ENCODE measurements around the gene KLF17. TPM values are rescaled to one million over a fixed set of nuclear protein-coding genes. Genes with fewer than 3 reads are reported as not detected.

Gene KLF17
- total and polyA plus RNA-seq, 2 donors (not counting 1 experiment from before 2014, with no cell fraction given), result not detected

GRCh38 chr1:44094047-44094446 is 24.6 kb upstream of the KLF17 start:
- H3K9me3 Mint-ChIP-seq (ENCODE audit: insufficient read depth), result no peaks in the 10 kb centered on the region
- H3K4me1 Mint-ChIP-seq, result no peaks in the 10 kb centered on the region
- no peak overlapping the region for H3K4me3 Mint-ChIP-seq
- no peaks in the 10 kb centered on the region for H3K36me3 ChIP-seq (replicated peaks in 1 of 2; ENCODE audit: control extremely low read depth in 1 of 2, control insufficient read depth in 1 of 2, extremely low read depth in 1 of 2, insufficient read depth in 2 of 2, low read length in 1 of 2)
- peaks cover 11% of the 10 kb centered on the region for H3K27me3 Mint-ChIP-seq
- WGBS (ENCODE audit: insufficient coverage), result no CpG with 5 or more reads among the region's 2 CpGs
- CTCF ChIA-PET, result no interaction called here
- no peaks in the 10 kb centered on the region for H3K79me2 ChIP-seq (ENCODE audit: control insufficient read depth, insufficient read depth, low read length)
- ATAC-seq (ENCODE audit: low read depth) (no peak), DNase-seq (no peak)
- H3K4me3 ChIP-seq (ENCODE audit: control extremely low read depth in 1 of 5, extremely low read depth in 1 of 5, insufficient read depth in 1 of 5, low read depth in 2 of 5, low read length in 4 of 5), result no peak overlapping the region
- intact Hi-C loops (cut with micrococcal nuclease), result no loop called here
- H3K27ac ChIP-seq (ENCODE audit: low read length in 2 of 2), result no peak overlapping the region
- POLR2A ChIA-PET, result no interaction called here
- no peaks in the 10 kb centered on the region for H4K20me1 ChIP-seq (ENCODE audit: control insufficient read depth, insufficient read depth, low read length, poor library complexity, severe bottlenecking)
- H3K4me1 ChIP-seq (ENCODE audit: control insufficient read depth in 2 of 2, insufficient read depth in 2 of 2, low read length in 2 of 2), result no peaks in the 10 kb centered on the region
- H3K4me2 ChIP-seq (replicated peaks; ENCODE audit: low read depth, low read length, poor library complexity, severe bottlenecking), result no peak overlapping the region
- no peak overlapping the region for H3K9ac ChIP-seq (ENCODE audit: low read length)
- TF ChIP-seq CTCF (IDR thresholded peaks at IDR 0.05) (no peak), EZH2 (IDR thresholded peaks at IDR 0.05; ENCODE audit: borderline replicate concordance, insufficient read depth, low read depth, low read length, poor library complexity, severe bottlenecking) (no peak)
- H3K27ac Mint-ChIP-seq, result no peak overlapping the region
- no peak overlapping the region for H2AFZ ChIP-seq (ENCODE audit: insufficient read depth, low read depth, low read length, poor library complexity, severe bottlenecking)
- no peaks in the 10 kb centered on the region for H3K27me3 ChIP-seq (replicated peaks in 1 of 4; ENCODE audit: control extremely low read depth in 1 of 4, control insufficient read depth in 3 of 4, insufficient read depth in 4 of 4, low read length in 3 of 4)
- H3K9me3 ChIP-seq (ENCODE audit: control extremely low read depth in 1 of 3, control insufficient read depth in 2 of 3, insufficient read depth in 1 of 3, low read length in 2 of 3), result no peaks in the 10 kb centered on the region

- no peak overlapping the region for H3K9ac ChIP-seq (ENCODE audit: low read length)
- ChIA-PET POLR2A (no interaction called here), CTCF (no interaction called here)
- H3K4me3 ChIP-seq (ENCODE audit: control extremely low read depth in 1 of 5, extremely low read depth in 1 of 5, insufficient read depth in 1 of 5, low read depth in 2 of 5, low read length in 4 of 5), result no peak overlapping the region
- H3K27me3 ChIP-seq (replicated peaks in 1 of 4; ENCODE audit: control extremely low read depth in 1 of 4, control insufficient read depth in 3 of 4, insufficient read depth in 4 of 4, low read length in 3 of 4), result no peaks in the 10 kb centered on the region
- H3K9me3 Mint-ChIP-seq (ENCODE audit: insufficient read depth), result no peaks in the 10 kb centered on the region
- H3K36me3 ChIP-seq (replicated peaks in 1 of 2; ENCODE audit: control extremely low read depth in 1 of 2, control insufficient read depth in 1 of 2, extremely low read depth in 1 of 2, insufficient read depth in 2 of 2, low read length in 1 of 2), result no peaks in the 10 kb centered on the region
- H2AFZ ChIP-seq (ENCODE audit: insufficient read depth, low read depth, low read length, poor library complexity, severe bottlenecking), result no peak overlapping the region
- no peak overlapping the region for H3K4me3 Mint-ChIP-seq
- DNase-seq, result no peak
- H3K27me3 Mint-ChIP-seq, result peaks cover 8% of the 10 kb centered on the region
- TF ChIP-seq CTCF (IDR thresholded peaks at IDR 0.05), result no peak
- no peak for TF ChIP-seq EZH2 (IDR thresholded peaks at IDR 0.05; ENCODE audit: borderline replicate concordance, insufficient read depth, low read depth, low read length, poor library complexity, severe bottlenecking)
- no peaks in the 10 kb centered on the region for H3K4me1 Mint-ChIP-seq
- ATAC-seq (ENCODE audit: low read depth), result no peak
- no peak overlapping the region for H3K27ac ChIP-seq (ENCODE audit: low read length in 2 of 2)
- no peaks in the 10 kb centered on the region for H3K4me1 ChIP-seq (ENCODE audit: control insufficient read depth in 2 of 2, insufficient read depth in 2 of 2, low read length in 2 of 2)
- H3K9me3 ChIP-seq (ENCODE audit: control extremely low read depth in 1 of 3, control insufficient read depth in 2 of 3, insufficient read depth in 1 of 3, low read length in 2 of 3), result no peaks in the 10 kb centered on the region
- H3K27ac Mint-ChIP-seq, result no peak overlapping the region
- intact Hi-C loops (cut with micrococcal nuclease), result no loop called here
- H4K20me1 ChIP-seq (ENCODE audit: control insufficient read depth, insufficient read depth, low read length, poor library complexity, severe bottlenecking), result no peaks in the 10 kb centered on the region
- H3K79me2 ChIP-seq (ENCODE audit: control insufficient read depth, insufficient read depth, low read length), result no peaks in the 10 kb centered on the region
- no peak overlapping the region for H3K4me2 ChIP-seq (replicated peaks; ENCODE audit: low read depth, low read length, poor library complexity, severe bottlenecking)
- WGBS (ENCODE audit: insufficient coverage), result 100% methylated on average over 1 of the region's 9 CpGs
Measured at GRCh38 chr1:44100183-44100868, 18.3 kb upstream of the KLF17 start.
